GM19240 (cell line): ENCODE data around the gene EVX2.

Experiments used
- DNase-seq: peaks from one replicate; pipeline ENCODE4 v3.0.0; 2011; ENCODE audit warnings: low spot score; ENCODE audit not compliant: insufficient read length

The EVX2 gene

DNA sequence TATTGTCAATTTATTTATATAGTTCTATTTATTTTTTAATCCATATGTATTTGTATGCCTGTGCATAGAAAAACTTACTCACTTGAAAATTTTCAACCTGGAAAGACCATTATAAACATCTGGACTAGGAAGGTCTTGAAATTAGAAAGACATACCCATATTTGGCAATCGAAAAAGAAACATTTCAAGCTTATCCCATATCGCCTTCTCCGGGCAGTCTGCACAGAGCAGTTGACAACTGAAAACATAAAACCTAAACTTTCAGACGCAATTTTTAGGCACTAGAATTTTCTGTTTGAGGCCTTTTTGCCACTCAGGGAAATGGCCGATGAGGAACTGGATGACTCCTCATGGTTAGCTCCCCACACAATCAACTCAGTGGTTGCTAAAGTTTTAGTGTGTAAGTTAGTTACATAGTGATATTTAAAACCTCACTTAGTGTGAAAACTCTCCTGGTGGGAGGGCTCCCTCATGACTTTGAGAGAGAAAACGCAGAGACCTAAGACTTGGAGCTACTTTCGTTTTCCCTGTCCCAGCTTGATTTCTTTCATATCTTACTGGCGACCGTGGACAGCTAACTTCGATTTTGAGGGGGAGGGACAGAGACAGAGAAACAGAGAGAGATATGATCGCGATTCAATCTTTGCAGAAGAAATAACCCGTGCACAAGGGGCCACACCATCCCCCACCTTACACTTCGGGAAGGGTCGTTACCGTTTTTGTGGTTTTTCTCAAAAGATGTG lies 12.7 kb upstream of the EVX2 start:
- DNase-seq = no peak

DNA sequence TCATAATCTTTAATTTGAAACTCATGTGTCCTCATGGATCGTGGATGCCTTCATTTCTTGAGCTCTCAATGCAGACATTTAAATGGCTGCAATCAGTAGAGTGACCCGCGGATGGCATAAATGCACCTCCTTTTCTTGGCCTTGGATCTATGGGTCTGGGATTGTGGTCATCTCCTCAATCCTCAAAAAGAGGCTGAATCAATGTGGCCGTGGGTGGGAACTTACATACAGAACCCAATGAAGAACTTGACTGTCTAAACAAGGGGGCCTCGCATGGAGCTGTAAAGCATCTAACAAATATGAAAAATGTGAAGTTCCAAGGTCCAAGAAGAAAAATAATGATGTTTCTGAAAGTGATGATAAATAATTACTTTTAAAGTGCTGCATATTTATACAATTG lies 11.7 kb upstream of the EVX2 start:
- no peak for DNase-seq

DNA sequence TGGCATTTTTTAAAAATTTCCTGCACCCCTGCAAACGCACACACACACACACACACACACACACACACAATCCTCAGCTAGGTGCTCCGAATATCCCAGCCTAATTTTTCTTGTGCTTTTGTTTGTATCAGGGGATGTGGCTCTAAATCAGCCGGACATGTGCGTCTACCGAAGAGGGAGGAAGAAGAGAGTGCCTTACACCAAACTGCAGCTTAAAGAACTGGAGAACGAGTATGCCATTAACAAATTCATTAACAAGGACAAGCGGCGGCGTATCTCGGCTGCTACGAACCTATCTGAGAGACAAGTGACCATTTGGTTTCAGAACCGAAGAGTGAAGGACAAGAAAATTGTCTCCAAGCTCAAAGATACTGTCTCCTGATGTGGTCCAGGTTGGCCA lies 10.6 kb upstream of the EVX2 start:
- DNase-seq = no peak

DNA sequence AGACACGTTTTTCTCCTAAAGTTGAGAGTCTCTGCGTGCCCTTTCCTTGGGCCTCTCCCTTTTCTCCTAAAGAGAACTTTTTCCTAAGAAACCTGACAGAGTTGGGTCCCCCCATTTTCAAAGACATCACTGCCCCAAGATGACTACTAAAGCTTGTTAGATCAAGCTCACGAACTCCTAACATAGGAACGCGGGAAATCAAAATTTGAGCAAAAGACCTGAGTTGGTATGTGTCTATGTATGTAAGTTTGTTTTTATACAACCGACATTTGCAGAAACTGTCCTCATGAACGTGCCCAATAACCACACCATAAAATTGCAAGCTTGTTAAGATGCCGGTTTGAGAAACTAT lies 10.1 kb upstream of the EVX2 start:
- no peak for DNase-seq

DNA sequence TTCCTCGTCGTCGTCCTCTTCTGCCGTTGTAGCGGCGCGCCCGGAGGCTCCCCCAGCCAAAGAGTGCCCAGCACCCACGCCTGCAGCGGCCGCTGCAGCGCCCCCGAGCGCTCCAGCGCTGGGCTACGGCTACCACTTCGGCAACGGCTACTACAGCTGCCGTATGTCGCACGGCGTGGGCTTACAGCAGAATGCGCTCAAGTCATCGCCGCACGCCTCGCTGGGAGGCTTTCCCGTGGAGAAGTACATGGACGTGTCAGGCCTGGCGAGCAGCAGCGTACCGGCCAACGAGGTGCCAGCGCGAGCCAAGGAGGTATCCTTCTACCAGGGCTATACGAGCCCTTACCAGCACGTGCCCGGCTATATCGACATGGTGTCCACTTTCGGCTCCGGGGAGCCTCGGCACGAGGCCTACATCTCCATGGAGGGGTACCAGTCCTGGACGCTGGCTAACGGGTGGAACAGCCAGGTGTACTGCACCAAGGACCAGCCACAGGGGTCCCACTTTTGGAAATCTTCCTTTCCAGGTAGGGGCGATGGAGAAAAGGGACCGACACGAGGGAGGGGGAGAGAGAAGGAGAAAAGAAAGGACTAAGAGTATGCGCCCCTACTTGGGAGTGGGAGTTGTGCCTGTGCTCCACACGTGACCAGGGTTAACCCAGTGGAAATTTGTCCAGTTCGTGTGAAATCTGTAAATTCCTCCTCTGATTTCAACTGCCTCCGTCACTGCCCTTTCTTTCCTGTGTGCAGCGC lies 9.6 kb upstream of the EVX2 start:
- no peak for DNase-seq

DNA sequence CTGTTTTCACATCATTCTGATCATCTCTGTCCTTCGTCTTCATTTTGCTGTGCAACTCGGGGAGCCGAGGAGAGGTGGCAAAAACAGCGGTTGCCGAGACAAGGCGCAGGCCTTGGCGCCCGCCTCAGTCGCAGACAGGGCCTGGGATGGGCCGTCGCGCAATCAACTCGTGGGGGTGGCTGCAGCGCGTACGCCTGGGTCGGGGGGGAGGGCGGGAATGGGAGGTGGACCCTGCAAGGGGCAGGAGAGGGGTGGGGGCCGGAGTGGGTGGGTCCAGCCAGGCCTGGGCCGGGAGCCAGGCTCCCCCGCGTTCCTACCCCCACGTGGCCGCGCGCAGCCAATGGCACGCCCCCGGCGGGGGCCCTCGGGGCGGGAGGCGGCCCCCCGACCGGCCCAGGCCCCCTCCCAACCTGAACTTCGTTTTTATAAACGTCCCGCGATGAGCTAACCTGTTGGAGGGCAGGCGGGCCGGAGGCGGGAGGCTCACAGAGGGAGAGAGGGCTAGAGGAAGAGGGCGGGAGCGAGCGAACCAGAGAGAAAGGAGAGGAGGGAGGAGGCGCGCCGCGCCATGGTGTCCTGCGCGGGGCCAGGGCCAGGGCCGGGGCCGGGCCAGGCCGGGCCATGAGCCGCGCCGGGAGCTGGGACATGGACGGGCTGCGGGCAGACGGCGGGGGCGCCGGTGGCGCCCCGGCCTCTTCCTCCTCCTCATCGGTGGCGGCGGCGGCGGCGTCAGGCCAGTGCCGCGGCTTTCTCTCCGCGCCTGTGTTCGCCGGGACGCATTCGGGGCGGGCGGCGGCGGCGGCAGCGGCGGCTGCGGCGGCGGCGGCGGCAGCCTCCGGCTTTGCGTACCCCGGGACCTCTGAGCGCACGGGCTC lies 8.7 kb upstream of the EVX2 start, which contains the start of gene HOXD13:
Gene HOXD13, plus strand, starts transcription at position 452 of the 875 bp plus-strand sequence. Its CDS starts 170 bp downstream, at position 622.
- DNase-seq = no peak

DNA sequence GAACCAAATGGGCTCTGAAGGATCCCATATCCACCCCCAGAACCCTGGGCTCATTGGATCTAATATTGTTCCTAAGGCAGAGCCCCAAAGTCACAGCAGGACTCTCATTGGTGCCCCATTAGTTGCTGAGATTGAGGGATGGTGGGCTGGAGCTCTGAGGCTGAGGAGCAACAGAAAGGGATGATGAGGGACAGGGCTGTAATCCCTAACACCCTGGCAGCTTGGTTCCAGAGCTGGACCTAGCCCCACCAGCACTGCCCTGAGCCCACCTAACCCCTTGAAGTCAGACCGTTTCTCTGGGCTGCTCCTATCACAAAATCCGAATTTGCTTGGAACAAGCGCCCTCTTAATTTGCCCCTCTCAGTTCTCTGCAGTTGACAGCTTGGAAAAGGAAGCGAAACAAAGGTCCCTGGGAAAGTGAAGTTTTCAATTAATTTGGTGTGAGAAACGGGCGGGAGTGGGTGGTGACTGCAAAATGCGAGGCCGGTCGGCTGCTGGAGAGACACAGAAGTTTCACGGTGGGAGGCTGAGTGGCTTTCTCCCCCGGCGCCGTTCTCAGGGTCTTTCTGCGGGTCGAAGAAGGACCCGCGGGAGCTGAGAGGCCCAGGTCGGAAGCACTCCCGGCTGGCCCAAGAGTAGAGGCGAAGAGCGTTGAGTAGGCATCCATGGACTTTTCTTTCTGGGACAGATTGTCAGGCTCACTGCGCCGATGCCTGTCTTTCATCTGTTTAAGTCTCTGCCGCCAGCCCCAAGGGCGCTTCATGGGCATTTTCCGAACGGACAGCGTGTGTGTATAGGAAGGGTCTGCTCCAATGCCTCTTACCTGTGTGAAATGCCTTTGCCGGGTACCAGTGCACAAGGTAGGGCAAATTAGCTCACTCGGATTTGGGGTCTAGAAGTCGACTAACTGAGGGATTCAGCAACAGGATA lies 7.8 kb upstream of the EVX2 start:
- no peak for DNase-seq

DNA sequence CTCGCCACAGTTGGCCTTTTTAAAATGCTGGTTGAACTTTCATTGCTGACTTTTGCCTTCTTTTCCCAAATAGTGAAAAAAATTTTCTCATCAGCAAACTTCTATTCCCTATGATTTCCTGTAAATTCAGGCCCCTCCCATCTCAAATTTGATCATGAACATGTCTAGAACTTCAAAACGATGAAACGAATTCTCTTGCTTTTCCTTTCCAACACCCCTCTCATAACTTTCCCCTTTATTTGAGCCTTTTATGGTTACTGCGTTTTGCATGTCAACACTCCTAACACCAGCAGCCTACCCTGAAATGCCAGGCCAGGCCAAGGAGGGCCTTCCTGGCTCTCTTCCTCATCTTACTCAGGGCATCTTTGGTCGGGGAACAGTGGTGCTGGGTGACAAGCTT lies 7.1 kb upstream of the EVX2 start:
- DNase-seq = no peak

DNA sequence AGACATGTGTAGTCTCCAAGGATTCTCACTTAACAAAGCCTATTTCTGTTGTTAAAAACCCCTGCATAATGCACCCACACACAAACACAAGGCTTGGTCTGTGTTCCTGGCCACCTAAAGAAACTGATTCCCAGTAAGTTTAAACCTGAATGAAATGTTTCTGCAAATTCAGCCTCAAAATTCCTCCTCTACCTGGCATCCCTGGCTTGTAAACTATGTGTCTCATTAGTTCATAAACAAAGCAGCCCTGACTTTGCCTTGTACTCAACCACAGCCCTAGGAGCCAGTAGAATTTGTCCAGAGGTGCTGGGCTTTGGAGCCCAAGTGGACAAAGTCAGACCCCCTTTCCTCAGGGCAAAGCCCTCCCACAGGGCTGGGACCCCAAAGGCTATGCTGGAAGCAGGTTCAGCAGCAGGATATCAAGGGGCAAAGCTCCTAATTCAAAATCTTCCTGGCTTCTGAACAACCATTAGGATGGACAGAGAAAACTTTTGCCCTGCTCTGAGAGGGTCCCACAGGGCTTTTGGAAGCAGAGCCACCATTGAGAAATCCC lies 6.2 kb upstream of the EVX2 start:
- no peak for DNase-seq

DNA sequence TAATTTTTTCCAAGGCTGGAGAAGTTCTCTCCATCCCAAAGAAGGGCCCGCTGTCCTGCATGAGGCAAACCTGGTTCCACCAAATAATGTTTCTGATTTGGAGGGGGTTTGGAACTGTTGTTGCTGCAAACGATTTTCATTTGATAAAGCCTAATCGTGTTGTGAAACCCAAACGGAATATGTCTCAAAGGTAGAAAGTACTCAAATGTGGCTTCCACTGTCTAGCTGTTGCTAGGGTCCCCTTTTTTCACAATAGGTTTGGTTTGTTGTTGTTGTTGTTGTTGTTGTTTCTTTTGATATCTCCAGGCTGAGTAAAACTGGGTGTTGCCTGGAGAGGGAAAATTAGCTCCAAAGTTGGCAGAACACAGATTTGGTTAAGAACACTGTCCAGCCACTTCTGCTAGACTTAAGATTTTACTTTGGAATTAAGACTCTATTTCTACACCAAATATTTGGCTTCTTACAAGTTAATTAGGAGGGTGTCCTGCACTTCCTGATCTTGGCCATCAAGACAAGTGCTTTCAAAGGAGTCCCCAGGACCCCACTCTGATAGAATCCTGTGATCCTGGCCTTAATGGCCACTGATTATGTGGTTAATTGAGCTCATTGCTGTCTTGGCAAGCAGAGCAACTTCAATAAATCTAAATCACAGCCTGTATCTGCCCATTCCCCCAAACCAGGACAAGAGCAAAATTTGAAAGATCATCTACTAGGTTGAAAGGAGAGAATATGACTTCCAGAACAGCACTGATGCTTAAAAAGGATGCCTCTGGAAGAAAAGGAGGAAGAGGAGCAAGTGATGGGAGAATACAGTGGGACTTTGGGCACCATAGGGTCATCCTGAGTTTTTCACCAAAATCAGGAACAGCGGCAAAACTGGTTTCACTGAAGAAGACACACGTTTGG lies 5.4 kb upstream of the EVX2 start:
- DNase-seq = no peak

DNA sequence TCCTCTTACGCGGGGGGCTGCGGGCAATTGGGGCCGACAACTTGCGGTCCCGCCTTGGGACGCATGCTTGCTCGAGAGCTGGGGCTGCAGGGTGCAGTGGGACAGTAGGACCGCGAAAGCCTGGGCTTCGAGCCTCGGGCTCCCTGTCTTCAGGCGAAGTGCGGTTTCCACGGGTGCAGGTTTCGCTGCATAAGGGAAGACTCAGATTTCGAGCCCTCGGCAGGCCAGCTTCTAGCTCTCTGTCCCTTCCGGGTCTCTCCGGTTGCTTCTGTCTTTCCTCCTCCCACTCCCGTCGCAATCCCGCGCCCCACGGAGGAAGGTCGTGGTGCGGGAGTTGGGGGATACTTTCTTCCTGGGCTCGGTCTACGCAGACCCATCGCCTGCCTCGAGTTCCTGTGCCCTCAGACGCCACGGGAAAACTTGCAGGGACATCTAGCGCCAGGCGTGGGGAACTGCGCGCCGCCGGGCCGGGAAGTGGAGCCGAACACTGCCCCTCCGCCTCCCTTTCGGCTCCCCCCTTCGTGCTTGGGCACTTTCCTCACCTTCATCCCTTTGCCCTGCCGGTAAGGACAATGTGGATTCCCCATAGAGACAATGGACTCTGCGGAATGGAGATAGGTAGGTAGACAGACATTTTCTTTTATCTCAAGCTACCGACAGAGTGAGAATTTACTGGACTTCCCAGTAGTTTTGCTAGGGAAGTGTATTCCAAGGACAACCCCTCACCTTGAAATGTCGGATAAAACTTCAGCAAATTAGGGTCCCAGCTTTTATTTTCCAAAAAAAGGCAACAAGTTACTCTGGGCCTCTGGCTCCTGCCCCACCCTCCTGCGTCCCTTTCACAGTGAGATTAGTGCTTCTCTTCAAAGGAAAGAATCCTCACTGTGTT lies 4.5 kb upstream of the EVX2 start:
- DNase-seq = no peak

DNA sequence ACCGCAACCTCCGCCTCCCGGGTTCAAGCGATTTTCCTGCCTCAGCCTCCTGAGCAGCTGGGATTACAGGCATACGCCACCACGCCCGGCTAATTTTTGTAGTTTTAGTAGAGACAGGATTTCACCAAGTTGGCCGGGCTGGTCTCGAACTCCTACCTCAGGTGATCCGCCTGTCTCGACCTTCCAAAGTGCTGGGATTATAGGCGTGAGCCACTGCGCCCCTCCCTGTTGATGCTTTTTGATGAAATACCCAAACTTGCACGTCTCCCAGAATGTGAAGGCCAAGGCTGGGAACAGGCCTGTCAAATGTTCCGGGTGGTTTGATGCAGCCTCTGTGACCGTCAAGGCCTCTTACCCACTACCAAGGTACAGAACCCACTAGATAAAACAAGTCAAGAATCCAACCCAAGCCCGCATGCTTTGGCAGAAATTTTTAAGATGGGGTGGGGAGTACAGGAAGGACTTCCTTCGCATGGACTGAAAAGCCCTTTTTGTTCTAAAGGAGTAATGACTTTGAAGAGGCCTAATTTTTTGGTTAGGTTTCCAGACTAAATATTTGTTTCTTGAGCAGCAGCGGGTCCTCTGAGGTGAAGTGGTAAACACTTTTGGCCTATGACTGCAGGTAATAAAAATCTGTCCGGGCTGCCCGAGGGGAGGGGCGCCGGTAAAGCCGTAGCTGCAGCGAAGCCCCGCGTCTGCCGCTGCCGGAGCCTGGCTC lies 3.7 kb upstream of the EVX2 start:
- no peak for DNase-seq

DNA sequence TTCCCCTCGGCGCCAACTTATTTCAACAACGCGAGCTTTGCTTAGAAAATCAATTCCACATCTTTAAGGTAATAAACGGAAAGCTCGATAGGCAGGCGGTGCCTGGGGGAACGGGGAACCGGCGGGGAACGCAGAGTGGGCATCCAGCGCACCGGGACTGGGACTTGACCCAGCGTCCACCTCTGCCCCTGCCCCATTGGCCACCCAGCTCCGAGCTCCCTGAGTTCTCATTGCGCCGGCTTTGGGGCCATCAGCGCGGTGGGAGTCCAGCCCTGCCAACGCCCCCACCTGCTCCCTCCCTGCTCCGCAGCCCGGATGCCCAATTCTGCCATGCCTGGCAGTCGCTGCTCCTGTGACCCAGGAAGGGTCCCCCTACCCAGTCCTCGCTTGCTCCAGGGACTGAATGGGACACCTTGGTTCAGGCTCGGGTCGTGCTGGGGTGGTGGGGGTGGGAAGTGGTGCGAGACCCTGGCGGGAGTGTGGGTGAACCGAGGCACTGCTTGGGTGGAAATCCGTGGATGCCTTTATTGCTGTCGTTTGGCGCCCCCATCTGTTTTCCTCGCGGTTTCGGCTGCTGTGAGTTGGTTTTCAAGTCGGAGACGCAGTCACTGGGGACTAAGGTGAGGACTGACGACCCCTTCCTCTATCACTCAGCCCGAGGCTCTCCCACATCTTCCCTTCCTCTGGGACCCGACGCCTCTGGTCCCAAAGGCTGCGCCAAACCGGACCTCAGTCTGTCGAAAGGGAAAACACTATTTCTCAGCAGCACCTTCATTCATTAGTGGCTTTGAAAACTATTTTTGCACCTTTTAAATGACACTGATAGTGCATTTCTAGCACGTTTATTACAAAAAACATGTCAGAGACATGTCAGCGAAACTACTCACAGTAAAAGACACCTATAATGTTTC lies 2.4 kb upstream of the EVX2 start:
- DNase-seq = no peak

GRCh38 chr2:176085120-176085788 lies 1.5 kb upstream of the EVX2 start:
- DNase-seq = no peak

- DNase-seq = no peak
These were observed 903 bp upstream of the EVX2 start for GRCh38 chr2:176084611-176085119.
